OCI-LY1 (cell line): Measurements from ENCODE around the gene TBX18.

Experiments used
- CTCF ChIP-seq: fragments of 200-600 bp; sonication (generic), shearing (Covaris generic); IDR thresholded peaks from 2 replicates; pipeline ENCODE4 v1.5.1; 2017; ENCODE audit warnings: mild to moderate bottlenecking, antibody characterized with exemption, low read length, moderate library complexity, mixed read lengths
- EZH2 ChIP-seq: fragments of 200-600 bp; sonication (generic), shearing (Covaris generic); IDR thresholded peaks from 2 replicates; pipeline ENCODE4 v1.8.0; 2017; ENCODE audit warnings: borderline replicate concordance, mixed run types, mild to moderate bottlenecking, antibody characterized with exemption, low read length, moderate library complexity, mixed read lengths

- no peak for TF ChIP-seq CTCF
- TF ChIP-seq EZH2: no peak
These were observed 40.7 kb upstream of the TBX18 start for GRCh38 chr6:84805145-84805544.
